ENCODE measurements around the gene HRG.
A peak's percentile ranks its signal among the peaks of the same experiment; 100 is the strongest.
"Not testable (repeated sequence)": the region's sequence is repeated elsewhere in the genome, so short reads cannot be mapped to it uniquely, and the experiment has no call there.

Gene HRG

DNA sequence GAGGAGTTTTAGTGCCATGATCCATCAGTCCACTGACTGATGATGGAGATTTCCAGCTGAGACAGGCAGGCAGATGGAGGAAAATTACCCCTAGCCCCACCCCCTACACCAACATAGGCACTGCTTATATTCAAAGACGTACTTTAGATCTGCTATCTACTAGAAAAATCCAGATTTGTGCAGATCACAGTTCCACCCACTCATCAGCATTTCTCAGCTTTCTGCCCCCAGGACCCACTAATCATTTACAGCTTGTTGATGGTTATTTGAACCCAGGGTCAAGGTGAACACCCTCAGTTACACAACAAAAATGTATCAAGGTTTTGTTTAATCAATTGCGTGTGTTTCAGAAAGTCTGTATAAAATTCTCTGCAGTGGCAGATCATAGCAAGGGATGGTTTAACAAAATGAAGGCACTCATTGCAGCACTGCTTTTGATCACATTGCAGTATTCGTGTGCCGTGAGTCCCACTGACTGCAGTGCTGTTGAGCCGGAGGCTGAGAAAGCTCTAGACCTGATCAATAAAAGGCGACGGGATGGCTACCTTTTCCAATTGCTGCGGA is at the start of gene HRG:
HRG (plus strand) TSS at position 390 of the 564 bp plus-strand sequence; CDS start at position 408, 18 bp downstream.
- DNase-seq (ENCODE audit: low read depth, low spot score), result no peak

DNA sequence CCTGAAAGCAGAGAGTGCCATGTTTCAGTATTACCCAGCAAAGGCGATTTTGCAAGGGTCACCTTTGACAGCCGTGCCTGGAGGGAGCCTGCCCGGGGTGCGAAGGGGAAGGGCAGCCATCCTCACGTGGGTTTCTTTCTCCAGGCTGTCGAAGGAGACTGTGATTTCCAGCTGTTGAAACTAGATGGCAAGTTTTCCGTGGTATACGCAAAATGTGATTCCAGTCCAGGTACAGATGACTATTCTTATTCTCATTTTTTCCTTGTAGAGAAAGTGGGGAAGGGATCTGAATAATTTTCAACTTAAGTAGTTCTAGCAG is 49.6 kb upstream of the HRG start:
- no peak for DNase-seq (ENCODE audit: low read depth, low spot score)

DNA sequence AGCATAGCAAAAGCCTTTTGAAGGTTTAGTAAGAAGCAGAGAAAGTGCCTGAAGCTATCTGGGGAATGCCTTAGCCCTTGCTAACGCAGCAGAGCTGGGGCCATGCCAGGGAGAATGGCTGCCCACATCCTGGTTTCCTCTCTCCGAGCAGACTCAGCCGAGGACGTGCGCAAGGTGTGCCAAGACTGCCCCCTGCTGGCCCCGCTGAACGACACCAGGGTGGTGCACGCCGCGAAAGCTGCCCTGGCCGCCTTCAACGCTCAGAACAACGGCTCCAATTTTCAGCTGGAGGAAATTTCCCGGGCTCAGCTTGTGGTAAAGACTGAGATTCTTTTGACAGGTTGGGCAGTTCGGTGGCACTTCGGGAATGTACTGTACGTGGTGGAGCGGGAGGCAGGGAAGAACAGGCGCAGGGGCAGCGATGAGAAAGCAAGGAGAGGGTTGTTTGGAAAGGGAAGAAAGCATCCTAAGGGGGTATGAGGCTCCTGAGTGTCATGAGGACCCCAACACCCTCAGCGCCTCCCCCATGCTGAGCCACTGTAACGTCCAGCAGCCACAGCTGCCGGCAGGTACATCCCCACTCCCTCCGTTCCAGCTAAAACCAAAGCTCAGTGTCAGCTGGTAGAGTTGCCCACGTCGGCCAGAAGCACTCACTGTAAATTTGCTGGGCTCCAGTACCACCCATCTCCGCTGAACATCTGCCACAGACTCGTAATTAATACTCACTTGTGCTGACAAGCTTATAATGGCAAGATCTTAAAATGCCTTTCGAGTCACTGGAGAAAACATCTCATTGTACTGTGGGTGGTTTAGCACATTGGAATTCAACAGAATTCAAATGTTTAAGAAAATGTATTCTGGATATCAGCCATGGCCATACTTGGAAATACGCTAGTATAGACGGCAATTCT is 48.5 kb upstream of the HRG start:
- DNase-seq (ENCODE audit: low read depth, low spot score), result peak; percentile 30

GRCh38 chr3:186618318-186618938 is 47.4 kb upstream of the HRG start:
- no peak for DNase-seq (ENCODE audit: low read depth, low spot score)

DNA sequence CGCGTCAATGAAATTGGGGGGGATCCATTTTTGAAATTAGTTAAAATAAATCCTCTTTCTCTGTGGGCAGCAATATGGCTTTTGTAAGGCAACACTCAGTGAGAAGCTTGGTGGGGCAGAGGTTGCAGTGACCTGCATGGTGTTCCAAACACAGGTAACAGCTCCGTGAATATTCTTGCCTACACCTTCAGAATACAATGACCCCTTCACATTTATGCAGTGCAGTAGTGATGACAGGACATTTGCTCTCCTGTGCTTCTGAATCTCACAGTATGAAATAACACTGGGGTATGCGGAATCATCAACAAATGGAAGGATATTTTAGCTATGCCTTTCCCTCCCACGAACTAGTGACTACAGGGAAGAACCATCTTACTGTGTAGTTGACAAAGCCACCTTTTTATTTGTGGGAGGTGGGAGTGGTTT is 46.0 kb upstream of the HRG start:
- no peak for DNase-seq (ENCODE audit: low read depth, low spot score)

GRCh38 chr3:186620213-186621092 is 45.4 kb upstream of the HRG start:
- no peak for DNase-seq (ENCODE audit: low read depth, low spot score)

- DNase-seq (ENCODE audit: low read depth, low spot score), result no peak
Observed at GRCh38 chr3:186621894-186622650, 43.7 kb upstream of the HRG start.

- no peak for DNase-seq (ENCODE audit: low read depth, low spot score)
Observed at GRCh38 chr3:186622651-186623310, 43.0 kb upstream of the HRG start.

DNA sequence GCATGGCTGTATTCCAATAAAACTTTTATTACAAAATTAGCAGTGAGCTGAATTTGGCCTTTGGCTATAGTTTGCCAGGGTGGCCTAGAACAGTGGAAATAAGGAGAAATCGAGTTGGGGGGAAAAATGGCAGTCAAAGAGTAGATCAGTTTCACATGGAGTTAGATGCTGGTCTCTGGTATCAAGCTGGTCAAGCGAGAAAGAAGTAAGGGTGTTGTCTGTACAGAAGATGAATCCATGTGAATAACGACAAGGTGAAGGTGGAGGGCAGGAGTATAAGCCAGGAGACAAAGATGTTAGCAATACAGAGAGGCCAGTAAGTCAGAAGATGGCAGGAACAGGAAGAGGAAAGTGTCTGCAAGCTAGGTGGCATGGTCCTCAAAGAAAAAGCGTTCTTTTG is 41.2 kb upstream of the HRG start:
- no peak for DNase-seq (ENCODE audit: low read depth, low spot score)

- DNase-seq (ENCODE audit: low read depth, low spot score), result no peak
Observed at GRCh38 chr3:186625600-186626042, 40.2 kb upstream of the HRG start.

GRCh38 chr3:186626254-186626847 is 39.5 kb upstream of the HRG start:
- DNase-seq (ENCODE audit: low read depth, low spot score), result no peak

DNA sequence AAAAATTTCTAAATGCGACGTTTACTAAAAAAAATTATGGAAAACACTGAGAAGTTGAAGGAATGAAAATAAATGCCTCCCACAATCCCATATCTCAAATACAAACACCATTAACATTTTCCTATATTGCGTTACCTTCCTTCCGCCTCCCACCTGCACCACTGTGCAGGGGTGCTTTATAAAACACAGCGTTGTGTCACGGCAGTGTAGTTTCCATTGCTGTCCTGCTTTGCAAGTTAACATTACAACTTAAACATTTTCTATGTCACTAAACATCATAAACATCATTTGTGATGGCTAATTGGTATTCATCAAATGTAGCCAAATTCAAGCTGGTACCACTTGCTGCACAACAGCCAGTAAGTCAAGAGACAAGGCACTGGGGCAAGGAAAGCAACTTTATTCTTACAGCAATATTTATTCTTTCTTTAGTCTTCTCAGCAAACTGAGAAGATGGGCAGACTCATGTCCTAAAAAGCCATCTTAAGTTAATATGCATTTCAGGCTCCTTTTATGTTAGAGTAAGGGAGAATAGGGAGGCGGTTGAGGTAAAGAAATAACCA is 37.9 kb upstream of the HRG start:
- no peak for DNase-seq (ENCODE audit: low read depth, low spot score)

GRCh38 chr3:186628756-186629155 is 37.1 kb upstream of the HRG start:
- DNase-seq (ENCODE audit: low read depth, low spot score), result no peak

DNA sequence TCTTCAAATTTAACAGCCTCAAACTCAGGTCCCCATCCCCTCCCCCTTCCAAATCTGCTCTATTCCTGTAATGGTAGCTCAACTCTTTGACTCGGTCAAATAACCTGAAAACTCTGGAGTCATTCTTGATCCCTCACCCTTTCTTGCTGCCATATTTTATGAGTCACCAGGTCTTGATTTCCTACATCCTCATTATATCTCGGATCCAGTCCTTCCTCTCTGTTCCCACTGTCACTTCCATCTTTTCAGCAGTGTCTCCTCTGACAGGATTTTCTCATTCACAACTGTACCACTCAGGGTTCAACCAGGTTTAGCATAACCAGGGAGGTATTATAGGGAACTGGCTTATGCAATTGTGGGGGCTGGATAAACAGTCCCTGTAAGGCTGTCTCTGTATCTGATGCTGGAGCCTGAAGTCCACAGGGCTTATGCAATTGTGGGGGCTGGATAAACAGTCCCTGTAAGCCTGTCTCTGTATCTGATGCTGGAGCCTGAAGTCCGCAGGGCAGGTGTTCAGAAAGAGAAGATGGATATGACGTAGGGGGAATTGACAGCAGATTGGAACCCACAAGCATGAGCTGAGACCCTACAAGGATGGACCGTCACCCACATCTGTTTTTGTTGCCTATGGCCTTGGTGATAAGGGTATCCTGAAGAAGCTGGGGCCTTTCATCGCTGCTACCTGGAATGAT is 34.7 kb upstream of the HRG start:
- DNase-seq (ENCODE audit: low read depth, low spot score), result no peak

DNA sequence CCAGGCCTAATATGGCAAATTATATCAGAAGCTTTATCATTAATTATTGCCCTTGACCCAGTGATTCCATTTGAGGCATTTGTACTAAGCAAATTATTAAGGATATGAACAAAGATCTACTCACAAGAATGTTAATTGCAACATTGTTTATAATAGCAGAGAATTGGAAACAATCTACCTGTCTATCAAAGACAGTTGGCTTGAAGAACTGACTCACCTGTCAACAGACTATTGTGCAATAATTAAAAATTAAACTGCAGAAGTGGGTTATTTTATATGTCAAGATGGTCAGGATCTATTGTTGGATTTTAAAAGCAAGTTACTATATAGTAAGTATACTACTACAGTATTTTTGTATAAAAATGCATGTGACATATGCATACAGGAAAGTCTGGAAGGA is 32.3 kb upstream of the HRG start:
- no peak for DNase-seq (ENCODE audit: low read depth, low spot score)

GRCh38 chr3:186634207-186634606 is 31.6 kb upstream of the HRG start:
- DNase-seq (ENCODE audit: low read depth, low spot score), result not testable (repeated sequence)

DNA sequence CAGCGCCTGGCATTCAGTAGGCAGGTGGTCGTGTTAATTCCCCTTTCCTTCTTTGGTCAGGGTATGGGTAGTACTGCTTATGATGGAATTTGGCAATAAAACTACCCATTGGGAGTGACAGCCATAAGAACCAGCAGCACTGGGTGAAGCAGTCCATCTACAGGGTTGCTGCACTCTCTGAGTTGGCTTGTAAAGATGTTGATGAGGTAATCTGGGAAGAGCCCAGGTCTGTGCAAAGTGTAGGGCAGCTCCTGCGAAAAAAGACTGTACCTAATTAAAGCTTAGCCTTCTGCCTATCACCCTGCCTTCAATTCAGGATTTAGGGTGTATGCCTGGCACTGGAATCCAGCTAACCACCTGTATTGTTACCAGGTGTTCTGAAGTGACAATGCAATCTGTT is 30.3 kb upstream of the HRG start:
- no peak for DNase-seq (ENCODE audit: low read depth, low spot score)

DNA sequence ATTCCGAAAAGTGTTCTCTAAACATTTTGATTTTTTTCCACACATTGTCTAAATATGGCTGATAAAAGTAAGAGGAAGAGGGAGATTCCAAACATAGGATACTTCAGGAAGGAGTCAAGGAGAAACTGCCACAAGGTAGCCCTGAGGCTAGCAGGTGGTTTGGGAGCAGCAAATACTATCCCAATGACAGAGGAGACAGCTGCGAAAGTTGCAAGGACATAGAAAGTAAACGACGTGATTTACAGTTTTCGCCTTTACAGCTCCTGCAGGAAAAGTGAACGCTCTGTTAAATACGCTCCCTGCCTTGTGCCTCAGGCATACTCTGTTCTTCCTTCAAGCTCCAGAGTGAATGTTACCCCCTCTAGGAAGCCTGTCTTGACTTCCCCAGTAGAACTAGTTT is 29.3 kb upstream of the HRG start:
- no peak for DNase-seq (ENCODE audit: low read depth, low spot score)

GRCh38 chr3:186637686-186638085 is 28.1 kb upstream of the HRG start:
- DNase-seq (ENCODE audit: low read depth, low spot score), result no peak

Data from brain pericyte (primary cell).